NB4 (cell line): ENCODE measurements around the gene BRWD1.
"Not testable (repeated sequence)": the region's sequence is repeated elsewhere in the genome, so short reads cannot be mapped to it uniquely, and the experiment has no call there.

Source experiments
- DNase-seq: peaks from one replicate; pipeline ENCODE4 v3.0.0; 2010; ENCODE audit warnings: low read depth
- H3K4me3 ChIP-seq: one replicate; pipeline ENCODE4 v1.5.1; 2011; ENCODE audit warnings: mild to moderate bottlenecking, low read depth, low read length, moderate library complexity
- CTCF ChIP-seq: IDR thresholded peaks from one replicate; pipeline ENCODE4 v1.5.1; 2012; ENCODE audit warnings: low read depth, low read length
- MAX ChIP-seq: IDR thresholded peaks from 2 replicates; pipeline ENCODE4 v1.6.1; 2011; ENCODE audit warnings: low read depth, low read length
- MYC ChIP-seq: IDR thresholded peaks from 2 replicates; pipeline ENCODE4 v1.6.1; 2011; ENCODE audit warnings: low read depth, low read length
- POLR2A ChIP-seq: IDR thresholded peaks from 2 replicates; pipeline ENCODE4 v1.6.1; 2011; ENCODE audit warnings: mild to moderate bottlenecking; ENCODE audit not compliant: insufficient read length; ENCODE audit errors: extremely low read depth

The BRWD1 gene

GRCh38 chr21:39238275-39238674, 75.2 kb downstream of the BRWD1 start:
- no peak for DNase-seq
- no peak overlapping the region for H3K4me3 ChIP-seq
- TF ChIP-seq MYC (no peak), MAX (no peak), POLR2A (no peak), CTCF (no peak)

GRCh38 chr21:39232861-39233291, 80.6 kb downstream of the BRWD1 start:
- TF ChIP-seq CTCF (no peak), MAX (no peak), MYC (no peak), POLR2A (no peak)
- no peak overlapping the region for H3K4me3 ChIP-seq
- peak; percentile 2 for DNase-seq

GRCh38 chr21:39224930-39225329, 88.5 kb downstream of the BRWD1 start:
- DNase-seq = no peak
- no peak overlapping the region for H3K4me3 ChIP-seq
- TF ChIP-seq MYC (no peak), POLR2A (no peak), MAX (no peak), CTCF (no peak)

- no peak for TF ChIP-seq MYC
- TF ChIP-seq POLR2A = no peak
- no peak for TF ChIP-seq MAX
- DNase-seq = no peak
- no peak overlapping the region for H3K4me3 ChIP-seq
Measured at GRCh38 chr21:39221997-39222486, 91.4 kb downstream of the BRWD1 start.

GRCh38 chr21:39221282-39221996, 92.0 kb downstream of the BRWD1 start:
- DNase-seq = no peak
- no peak for TF ChIP-seq POLR2A
- H3K4me3 ChIP-seq = no peak overlapping the region

GRCh38 chr21:39220875-39221274, 92.6 kb downstream of the BRWD1 start:
- not testable (repeated sequence) for DNase-seq, H3K4me3 ChIP-seq

GRCh38 chr21:39220150-39220549, 93.3 kb downstream of the BRWD1 start:
- DNase-seq = no peak
- no peak overlapping the region for H3K4me3 ChIP-seq
- no peak for TF ChIP-seq POLR2A
- no peak for TF ChIP-seq CTCF
- TF ChIP-seq MYC = no peak
- no peak for TF ChIP-seq MAX
